Karpas-422 (cell line): ENCODE results near the gene PLCH2. TPM values are rescaled to one million over a fixed set of nuclear protein-coding genes. Genes with fewer than 3 reads are reported as not detected.

Source experiments
- DNase-seq: peaks from one replicate; pipeline ENCODE4 v3.0.0-alpha.2; 2015
- H2AFZ ChIP-seq: fragments of 200-600 bp; sonication (generic); 2 replicates; pipeline ENCODE4 v1.6.1; 2014; ENCODE audit warnings: antibody characterized with exemption, low read length, mixed read lengths
- H3K27ac ChIP-seq: fragments of 200-600 bp; sonication (generic); 2 replicates; pipeline ENCODE4 v1.5.1; 2014; ENCODE audit warnings: mild to moderate bottlenecking, low read length, moderate library complexity
- H3K27me3 ChIP-seq: fragments of 200-600 bp; sonication (generic); 2 replicates; pipeline ENCODE4 v1.6.1; 2014; ENCODE audit warnings: low read length, mixed read lengths
- H3K36me3 ChIP-seq: fragments of 200-600 bp; sonication (generic); 2 replicates; pipeline ENCODE4 v1.6.1; 2014; ENCODE audit warnings: low read length, mixed read lengths; ENCODE audit not compliant: insufficient read depth
- H3K4me1 ChIP-seq: fragments of 200-600 bp; sonication (generic); 2 replicates; pipeline ENCODE4 v1.6.1; 2014; ENCODE audit warnings: mild to moderate bottlenecking, low read length, mixed read lengths
- H3K4me2 ChIP-seq: fragments of 200-600 bp; sonication (generic); 2 replicates; pipeline ENCODE4 v1.6.1; 2014; ENCODE audit warnings: low read length, low read depth, mild to moderate bottlenecking; ENCODE audit not compliant: poor library complexity, severe bottlenecking
- H3K4me3 ChIP-seq: fragments of 200-600 bp; sonication (generic); 2 replicates; pipeline ENCODE4 v1.5.1; 2014; ENCODE audit warnings: mild to moderate bottlenecking, antibody characterized with exemption, low read length, mixed read lengths
- H3K79me2 ChIP-seq: fragments of 200-600 bp; sonication (generic); 2 replicates; pipeline ENCODE4 v1.6.1; 2014; ENCODE audit warnings: mild to moderate bottlenecking, low read length, mixed read lengths
- H3K9ac ChIP-seq: fragments of 200-600 bp; sonication (generic); 2 replicates; pipeline ENCODE4 v1.6.0; 2014; ENCODE audit warnings: low read length
- H3K9me2 ChIP-seq: fragments of 200-600 bp; sonication (generic), shearing (Covaris generic); replicated peaks from 2 replicates; pipeline ENCODE4 v1.6.0; 2014; ENCODE audit warnings: mild to moderate bottlenecking, low read length, moderate library complexity; ENCODE audit not compliant: insufficient read depth
- H3K9me3 ChIP-seq: fragments of 300-700, 200-600 bp; sonication (generic); 2 replicates; pipeline ENCODE4 v1.6.1; 2014; ENCODE audit warnings: low read length, mixed read lengths
- H4K20me1 ChIP-seq: fragments of 200-600 bp; sonication (generic); 2 replicates; pipeline ENCODE4 v1.6.1; 2014; ENCODE audit warnings: mild to moderate bottlenecking, antibody characterized with exemption, low read length, low read depth; ENCODE audit not compliant: insufficient read depth
- total RNA-seq: library from RNA; depleted of rRNA; stranded (reverse); fragments of >200 nt; shearing (Covaris generic); gene quantifications from 2 replicates; pipeline ENCODE4 v1.2.3, GENCODE V29; 2014; ENCODE audit warnings: low replicate concordance

Gene PLCH2
- total RNA-seq, 1 experiment from 2014 or later, result 0.19 TPM

DNA sequence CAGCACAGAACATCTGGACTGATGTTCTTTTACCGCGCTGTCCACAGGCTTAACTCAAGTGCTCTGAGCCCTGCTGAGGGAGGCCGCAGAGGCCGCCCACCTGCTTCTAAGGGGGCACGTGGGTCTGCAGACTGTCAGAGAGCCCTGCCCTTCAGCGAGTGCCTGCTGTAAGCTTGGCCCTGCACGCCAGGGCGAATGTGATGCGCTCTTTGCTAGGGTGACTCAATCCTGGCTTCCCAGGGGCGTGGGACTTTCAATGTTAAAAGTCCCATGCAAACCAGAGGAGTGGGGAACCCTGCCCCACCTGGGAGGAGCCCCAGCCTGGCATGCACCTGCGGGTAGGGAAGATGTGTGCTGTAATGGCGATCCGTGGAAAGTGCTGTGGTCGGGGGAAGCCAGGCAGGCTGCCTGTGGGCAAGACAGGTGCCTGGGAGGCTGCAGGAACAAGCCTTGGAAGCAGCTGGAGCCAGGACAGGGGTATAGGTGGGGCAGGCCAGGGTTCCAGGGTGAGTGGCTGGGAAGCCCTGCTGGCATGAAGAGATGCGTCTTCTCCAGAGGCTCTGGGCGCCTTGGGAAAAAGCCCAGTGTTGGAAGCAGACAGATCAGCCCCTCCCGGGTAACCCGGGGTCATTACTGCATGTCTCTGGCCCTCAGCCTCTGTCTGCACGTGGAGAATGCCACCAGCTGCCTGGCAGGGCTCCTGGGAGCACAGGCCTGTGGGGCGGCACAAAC is 50.9 kb downstream of the PLCH2 start:
- no peaks in the 10 kb centered on the region for H3K9me2 ChIP-seq
- no peak overlapping the region for H2AFZ ChIP-seq
- H3K9me3 ChIP-seq, result no peaks in the 10 kb centered on the region
- DNase-seq, result peak; percentile 70
- peaks cover 38% of the 10 kb centered on the region for H4K20me1 ChIP-seq
- H3K4me1 ChIP-seq, result peaks cover 31% of the 10 kb centered on the region
- H3K4me3 ChIP-seq, result peak overlapping the region; percentile 66; the same call in 1 of the 2 replicates
- no peak overlapping the region for H3K27ac ChIP-seq
- H3K79me2 ChIP-seq, result peaks cover 40% of the 10 kb centered on the region
- H3K9ac ChIP-seq, result 0 out of 2 replicates have a peak overlapping the region, but pooled peaks have one; percentile 76
- H3K27me3 ChIP-seq, result no peaks in the 10 kb centered on the region
- peak overlapping the region; percentile 50 for H3K4me2 ChIP-seq
- no peaks in the 10 kb centered on the region for H3K36me3 ChIP-seq

DNA sequence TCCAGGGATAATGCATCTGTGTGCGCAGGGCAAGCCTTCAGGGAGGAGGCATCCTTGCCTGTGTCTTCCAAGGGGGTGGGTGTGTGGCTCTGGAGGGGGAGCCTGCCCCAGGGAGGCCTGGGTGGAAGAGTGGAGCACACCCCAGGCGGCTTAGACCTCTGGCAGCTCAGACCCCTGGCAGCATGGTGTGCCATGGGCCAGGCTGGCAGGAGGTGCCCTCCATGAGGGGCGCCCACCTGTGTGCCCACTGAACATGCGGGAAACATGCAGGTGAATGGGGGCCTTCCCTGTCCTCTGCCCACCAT is 51.4 kb downstream of the PLCH2 start:
- H3K36me3 ChIP-seq, result no peaks in the 10 kb centered on the region
- H4K20me1 ChIP-seq, result peaks cover 36% of the 10 kb centered on the region
- H3K9ac ChIP-seq, result no peak overlapping the region
- no peaks in the 10 kb centered on the region for H3K9me3 ChIP-seq
- peaks cover 35% of the 10 kb centered on the region for H3K79me2 ChIP-seq
- H3K27ac ChIP-seq, result no peak overlapping the region
- no peak overlapping the region for H3K4me2 ChIP-seq
- H3K4me3 ChIP-seq, result no peak overlapping the region
- no peaks in the 10 kb centered on the region for H3K27me3 ChIP-seq
- no peaks in the 10 kb centered on the region for H3K9me2 ChIP-seq
- H2AFZ ChIP-seq, result no peak overlapping the region
- H3K4me1 ChIP-seq, result peaks cover 31% of the 10 kb centered on the region
- DNase-seq, result no peak

DNA sequence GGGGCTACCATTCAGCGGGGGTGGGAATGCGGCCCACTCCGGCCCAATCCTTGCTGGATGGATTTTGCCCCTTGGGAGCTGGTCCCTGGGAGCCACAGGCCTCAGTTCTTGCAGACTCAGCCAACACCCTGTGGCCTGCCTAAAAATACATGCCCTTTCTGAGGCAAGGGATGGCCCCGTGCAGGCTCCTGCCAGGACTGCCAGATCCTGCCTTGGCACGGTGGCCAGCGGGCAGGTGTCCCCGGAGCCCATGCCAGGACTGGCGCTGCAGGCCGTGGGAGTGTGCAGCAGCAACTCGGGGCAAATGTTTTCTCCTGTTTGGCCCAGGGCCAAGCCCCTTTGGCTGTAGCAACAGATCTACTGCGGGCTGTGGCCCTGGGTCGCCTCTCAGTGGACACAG is 51.9 kb downstream of the PLCH2 start:
- Histone ChIP-seq H3K9me3 (no peaks in the 10 kb centered on the region), H3K36me3 (no peaks in the 10 kb centered on the region), H4K20me1 (peaks cover 31% of the 10 kb centered on the region), H3K4me2 (no peak overlapping the region), H3K4me1 (peaks cover 31% of the 10 kb centered on the region), H3K4me3 (no peak overlapping the region), H3K27me3 (no peaks in the 10 kb centered on the region), H3K9me2 (no peaks in the 10 kb centered on the region), H3K9ac (no peak overlapping the region), H3K79me2 (peaks cover 30% of the 10 kb centered on the region), H3K27ac (no peak overlapping the region), H2AFZ (no peak overlapping the region)
- no peak for DNase-seq

DNA sequence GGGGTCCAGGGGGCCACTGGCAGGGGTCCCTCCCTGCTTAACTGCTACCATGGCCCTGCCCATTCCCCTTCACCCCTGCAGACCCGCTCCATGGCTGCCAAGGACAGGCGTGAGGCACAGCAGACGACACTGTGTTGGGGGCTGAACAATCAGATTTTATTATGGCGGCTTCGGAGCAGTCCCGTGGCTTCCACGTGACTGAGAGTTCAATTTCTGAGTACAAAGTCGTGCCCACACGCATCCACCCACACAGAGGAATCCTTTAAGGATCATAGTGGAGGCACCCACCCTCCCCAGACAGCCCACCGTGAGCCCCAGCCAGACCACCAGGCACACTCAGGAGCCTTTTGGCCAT is 52.5 kb downstream of the PLCH2 start:
- H3K9me3 ChIP-seq, result no peaks in the 10 kb centered on the region
- H3K79me2 ChIP-seq, result peaks cover 24% of the 10 kb centered on the region
- H4K20me1 ChIP-seq, result peaks cover 26% of the 10 kb centered on the region
- peaks cover 31% of the 10 kb centered on the region for H3K4me1 ChIP-seq
- H3K36me3 ChIP-seq, result no peaks in the 10 kb centered on the region
- H2AFZ ChIP-seq, result no peak overlapping the region; the same call in 1 of the 2 replicates
- DNase-seq, result no peak
- H3K27me3 ChIP-seq, result no peaks in the 10 kb centered on the region
- peak overlapping the region; percentile 26; the same call in 1 of the 2 replicates for H3K9ac ChIP-seq
- no peaks in the 10 kb centered on the region for H3K9me2 ChIP-seq
- H3K4me2 ChIP-seq, result peak overlapping the region; percentile 52
- peak overlapping the region; percentile 32; the same call in 1 of the 2 replicates for H3K4me3 ChIP-seq
- no peak overlapping the region for H3K27ac ChIP-seq

DNA sequence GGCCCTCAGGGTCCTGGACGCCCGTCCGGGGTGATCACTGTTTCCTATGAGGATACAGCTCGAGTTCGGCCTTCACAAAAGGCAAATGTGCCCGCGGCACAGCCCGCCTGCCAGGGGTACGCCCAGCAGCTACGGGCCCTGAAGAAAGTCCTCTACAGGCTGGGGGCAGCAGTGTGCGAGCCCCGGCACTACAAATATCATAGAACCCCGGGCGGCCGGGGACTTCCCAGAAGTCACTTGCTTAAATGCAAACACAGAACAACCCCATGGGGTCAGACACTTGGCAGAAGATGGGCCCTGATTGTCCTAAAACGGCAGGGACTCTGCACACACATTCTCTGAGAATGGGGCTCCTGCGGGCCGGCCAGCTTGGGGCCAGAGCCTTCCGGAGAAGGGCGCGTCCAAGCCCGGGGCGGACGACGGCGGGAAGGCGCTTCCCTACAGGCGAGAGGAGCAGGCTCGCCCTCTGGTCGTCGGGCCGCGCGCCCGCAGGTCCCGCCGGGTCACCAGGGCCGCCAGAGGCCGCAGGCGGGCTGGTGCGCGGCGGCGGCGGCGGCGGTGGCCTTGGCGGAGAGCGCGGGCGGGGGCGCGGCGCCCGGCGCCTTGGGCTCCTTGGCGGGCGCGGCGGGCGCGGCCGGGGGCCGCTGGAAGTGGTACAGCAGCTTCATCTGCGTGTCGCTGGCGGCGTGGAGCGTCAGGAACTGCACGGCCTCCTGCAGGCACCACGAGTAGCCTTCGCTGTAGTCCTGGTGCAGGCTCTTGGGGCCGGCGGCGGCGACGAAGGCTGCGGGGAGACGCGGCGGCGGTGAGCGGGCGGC is 53.1 kb downstream of the PLCH2 start:
- H3K36me3 ChIP-seq, result no peaks in the 10 kb centered on the region
- H3K79me2 ChIP-seq, result peaks cover 19% of the 10 kb centered on the region
- peak overlapping the region; percentile 32; the same call in 1 of the 2 replicates for H3K4me3 ChIP-seq
- no peak overlapping the region for H3K27ac ChIP-seq
- H4K20me1 ChIP-seq, result peaks cover 21% of the 10 kb centered on the region
- H3K4me1 ChIP-seq, result peaks cover 28% of the 10 kb centered on the region
- H2AFZ ChIP-seq, result no peak overlapping the region; the same call in 1 of the 2 replicates
- no peaks in the 10 kb centered on the region for H3K27me3 ChIP-seq
- DNase-seq, result peak; percentile 81
- H3K9ac ChIP-seq, result peak overlapping the region; percentile 26; the same call in 1 of the 2 replicates
- H3K9me2 ChIP-seq, result no peaks in the 10 kb centered on the region
- peak overlapping the region; percentile 52 for H3K4me2 ChIP-seq
- no peaks in the 10 kb centered on the region for H3K9me3 ChIP-seq

DNA sequence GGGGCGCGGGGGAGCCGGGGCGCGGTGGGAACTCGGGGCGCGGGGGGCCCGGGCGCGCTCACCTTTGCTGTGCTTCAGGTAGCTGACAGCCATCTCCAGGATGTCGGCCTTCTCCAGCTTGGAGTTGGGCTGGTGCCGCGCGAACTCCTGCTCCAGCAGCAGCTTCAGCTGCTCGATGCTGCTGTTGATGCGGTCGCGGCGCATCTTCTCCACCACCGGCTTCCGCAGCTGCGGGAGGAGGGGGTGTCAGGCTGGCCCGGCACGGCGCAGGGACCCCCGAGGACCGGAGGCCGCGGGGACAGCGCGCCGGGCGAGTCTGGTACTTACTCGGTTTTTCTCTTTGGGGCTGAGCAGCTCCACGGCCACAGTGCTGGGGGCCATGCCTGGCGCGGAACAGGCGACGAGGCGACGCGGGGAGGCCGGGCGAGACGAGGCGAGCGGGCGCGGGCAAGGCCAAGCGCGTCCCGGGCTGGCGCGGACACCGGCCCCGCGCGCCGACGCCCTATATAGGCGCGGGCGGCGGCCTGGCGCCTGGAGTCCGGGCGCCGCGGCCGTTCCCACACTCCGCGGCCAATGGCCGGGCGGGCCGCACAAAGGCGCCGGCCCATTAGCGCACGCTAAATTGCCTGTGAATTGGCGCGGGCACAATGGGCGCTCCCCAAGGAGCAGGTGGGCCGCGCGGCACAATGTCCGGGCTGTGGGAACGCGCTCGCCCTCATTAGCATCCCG is 53.9 kb downstream of the PLCH2 start, which contains the start of gene HES5:
Gene HES5 (minus strand): TSS at position 480 of the 729 bp plus-strand sequence. CDS start 99 bp downstream, at position 381.
- H3K27me3 ChIP-seq, result no peaks in the 10 kb centered on the region

DNA sequence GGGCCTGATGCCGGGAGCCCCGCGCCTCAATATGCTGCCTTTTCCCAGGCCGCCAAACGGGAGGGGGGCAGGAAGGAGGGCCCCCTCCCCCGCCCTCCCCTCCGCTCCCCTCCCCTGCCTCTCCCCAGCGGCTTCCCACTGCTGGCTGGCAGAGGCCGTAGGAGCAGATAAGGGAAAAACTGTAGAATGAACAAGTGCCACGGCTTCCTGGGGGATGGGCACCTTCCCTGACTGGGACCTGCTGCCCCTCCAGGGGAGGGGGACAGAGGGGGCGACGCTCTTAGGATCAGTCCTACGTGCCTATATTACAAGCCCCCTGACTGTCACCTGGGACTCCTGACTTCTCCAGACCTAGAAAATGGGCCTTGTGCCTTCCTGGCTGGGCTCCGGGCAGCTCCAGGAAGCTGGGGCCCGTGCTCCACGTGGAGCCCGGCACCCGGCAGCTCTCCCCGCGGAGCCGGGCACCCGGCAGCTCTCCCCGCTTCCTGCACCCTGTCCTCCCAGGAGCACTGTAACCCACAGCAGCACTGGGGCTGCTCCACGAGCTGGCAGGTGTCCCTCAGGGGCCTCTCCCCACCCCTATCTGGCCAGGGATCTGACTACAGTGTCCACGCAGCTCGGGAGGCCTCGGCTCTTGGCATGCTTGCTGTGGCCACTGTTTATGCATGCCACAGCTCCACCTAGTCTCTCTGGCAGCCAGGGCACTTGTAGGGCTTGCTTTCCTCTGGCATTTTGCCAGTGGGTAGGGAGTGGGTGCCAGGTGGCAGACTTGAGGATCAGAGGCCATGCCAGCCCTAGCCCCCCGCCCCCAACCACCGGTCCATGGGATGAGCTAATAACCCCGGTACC is 54.6 kb downstream of the PLCH2 start:
- Histone ChIP-seq H3K9me2 (no peaks in the 10 kb centered on the region), H3K9ac (no peak overlapping the region), H3K4me2 (no peak overlapping the region), H3K4me1 (peaks cover 17% of the 10 kb centered on the region), H3K4me3 (no peak overlapping the region), H3K79me2 (peaks cover 3% of the 10 kb centered on the region), H3K9me3 (no peaks in the 10 kb centered on the region), H4K20me1 (peaks cover 5% of the 10 kb centered on the region), H2AFZ (no peak overlapping the region), H3K27me3 (no peaks in the 10 kb centered on the region), H3K36me3 (no peaks in the 10 kb centered on the region), H3K27ac (no peak overlapping the region)
- no peak for DNase-seq

More for the DNA sequence above, 53.9 kb downstream of the PLCH2 start, which contains the start of gene HES5:
- Histone ChIP-seq H3K4me2 (peak within 1 kb of the TSS; percentile 52), H4K20me1 (peaks cover 13% of the 10 kb centered on the region), H3K79me2 (peaks cover 11% of the 10 kb centered on the region), H3K4me1 (peaks cover 21% of the 10 kb centered on the region), H3K36me3 (no peaks in the 10 kb centered on the region), H2AFZ (no peak within 1 kb of the TSS; the same call in 1 of the 2 replicates), H3K9ac (peak within 1 kb of the TSS; percentile 26; the same call in 1 of the 2 replicates), H3K9me3 (no peaks in the 10 kb centered on the region), H3K4me3 (peak within 1 kb of the TSS; percentile 32; the same call in 1 of the 2 replicates), H3K27ac (no peak within 1 kb of the TSS), H3K9me2 (no peaks in the 10 kb centered on the region)
- no peak for DNase-seq
